ENCODE data around the gene SLC25A24.
"Not testable (repeated sequence)": the region's sequence is repeated elsewhere in the genome, so short reads cannot be mapped to it uniquely, and the experiment has no call there.

Gene SLC25A24

DNA sequence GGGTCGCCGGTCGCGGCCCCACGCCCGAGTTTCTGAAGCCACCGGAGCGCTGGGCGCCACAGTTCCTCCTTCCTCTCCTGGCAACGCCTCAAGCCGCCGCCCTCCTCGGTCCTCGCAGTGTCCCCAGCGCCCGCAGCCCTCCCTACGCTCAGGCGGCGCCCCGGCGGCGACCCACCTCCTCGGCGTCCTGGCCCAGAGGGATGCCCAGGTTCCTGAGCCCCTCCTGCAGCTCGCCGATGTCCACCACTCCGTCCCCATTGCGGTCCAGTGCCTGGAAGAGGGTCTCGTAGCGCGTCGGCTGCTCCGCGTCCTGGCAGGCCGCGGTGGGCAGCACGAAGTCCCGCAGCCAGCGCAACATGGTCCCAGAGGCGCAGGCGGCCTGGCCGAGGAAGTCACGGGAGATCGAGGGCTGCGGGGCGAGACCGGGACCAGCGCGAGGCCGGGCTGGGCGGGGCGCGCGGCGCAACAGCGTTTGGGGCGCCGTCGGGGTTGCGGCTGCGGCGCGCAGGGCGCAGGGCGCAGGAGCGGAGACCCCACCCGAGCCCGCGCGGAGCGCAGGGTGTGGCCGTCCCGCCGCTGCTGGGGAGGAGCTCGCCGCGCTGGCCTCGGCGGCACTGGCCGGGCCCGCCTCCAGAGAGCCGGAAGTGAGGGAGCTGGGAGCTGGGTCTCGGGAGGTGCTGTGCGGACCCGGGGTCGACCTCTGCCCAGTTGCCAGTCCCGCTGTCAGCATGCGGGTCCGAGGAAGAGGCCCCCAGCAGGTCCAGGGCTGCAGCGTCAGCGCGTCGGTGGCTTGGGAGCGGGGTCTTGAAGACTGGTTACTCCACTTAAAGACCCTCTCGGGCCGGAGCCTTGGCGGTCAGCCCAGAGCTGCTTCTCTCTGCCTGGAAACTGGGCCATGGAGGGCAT lies at the start of gene SLC25A24:
TSS of gene SLC25A24 (minus strand) at position 563 of the 906 bp plus-strand sequence. CDS start at position 358, 205 bp downstream.
- no peak for DNase-seq

GRCh38 chr1:108243976-108244375 lies 43.8 kb upstream of the SLC25A24 start, which contains the start of gene NBPF4:
Gene NBPF4, minus strand, starts transcription at chr1:108244076. Its CDS starts 315 bp downstream, at chr1:108243761.
- DNase-seq = not testable (repeated sequence)

- DNase-seq = not testable (repeated sequence)
Observed at GRCh38 chr1:108239426-108239825, 39.3 kb upstream of the SLC25A24 start.

DNA sequence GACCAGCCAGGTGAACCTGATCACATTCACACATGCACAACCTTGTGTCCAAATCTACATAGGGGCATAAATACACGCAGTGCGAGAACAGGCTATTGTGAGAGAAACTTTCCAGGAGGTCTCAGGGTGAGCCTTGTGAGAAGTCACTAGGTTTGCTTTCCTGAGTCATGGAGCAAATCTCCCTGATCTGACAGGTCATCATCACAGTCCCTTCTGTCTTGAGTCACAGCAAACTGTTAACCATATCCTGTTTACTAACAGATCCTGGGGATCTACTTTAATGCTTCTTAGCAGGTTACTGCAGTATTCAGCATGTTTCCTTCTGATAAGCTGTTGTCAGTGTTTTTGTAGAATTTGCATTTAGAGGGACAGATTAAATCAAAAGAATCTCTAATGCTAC lies 35.2 kb upstream of the SLC25A24 start:
- DNase-seq = not testable (repeated sequence)

- DNase-seq = not testable (repeated sequence)
Observed at GRCh38 chr1:108232183-108232582, 32.0 kb upstream of the SLC25A24 start.

- DNase-seq = not testable (repeated sequence)
Observed at GRCh38 chr1:108229976-108230375, 29.8 kb upstream of the SLC25A24 start.

DNA sequence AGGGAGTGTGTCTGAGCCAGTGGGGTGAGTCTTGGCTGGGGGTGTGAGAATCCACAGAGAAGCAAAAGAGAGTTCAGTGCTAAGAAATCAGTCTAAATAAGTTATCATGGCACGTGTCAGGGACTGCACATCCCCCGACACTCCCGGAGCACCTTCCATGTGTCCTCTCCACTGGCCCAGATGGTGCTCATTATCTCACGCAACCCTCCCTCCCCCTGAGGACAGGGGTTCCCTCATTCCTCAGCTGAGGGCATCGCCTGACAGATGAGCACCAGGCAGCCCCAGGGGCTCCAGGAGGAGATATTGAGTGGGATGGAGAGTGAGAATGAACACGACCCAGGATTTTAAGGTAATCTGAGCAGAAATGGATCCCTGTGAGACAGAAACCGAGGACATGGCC lies 27.6 kb upstream of the SLC25A24 start:
- not testable (repeated sequence) for DNase-seq

DNA sequence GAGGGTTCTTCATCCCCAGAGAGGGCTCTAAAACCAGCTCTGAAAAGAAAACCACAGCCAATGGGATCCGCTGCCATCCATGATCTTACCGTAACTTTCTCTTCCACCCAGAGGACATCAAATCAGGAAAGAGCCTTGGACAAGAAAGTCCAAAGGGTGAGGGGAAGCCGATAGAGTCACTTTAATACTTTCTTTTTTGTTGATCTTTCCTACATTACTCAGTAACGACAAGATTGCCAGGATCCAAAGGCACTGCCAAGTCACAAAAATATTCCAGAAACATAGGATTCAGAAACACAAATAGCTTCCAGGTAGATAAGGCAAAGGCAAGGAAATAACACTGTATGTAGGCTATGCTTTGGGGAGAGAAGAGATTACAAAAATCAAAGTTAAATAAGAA lies 26.7 kb upstream of the SLC25A24 start:
- DNase-seq = not testable (repeated sequence)

DNA sequence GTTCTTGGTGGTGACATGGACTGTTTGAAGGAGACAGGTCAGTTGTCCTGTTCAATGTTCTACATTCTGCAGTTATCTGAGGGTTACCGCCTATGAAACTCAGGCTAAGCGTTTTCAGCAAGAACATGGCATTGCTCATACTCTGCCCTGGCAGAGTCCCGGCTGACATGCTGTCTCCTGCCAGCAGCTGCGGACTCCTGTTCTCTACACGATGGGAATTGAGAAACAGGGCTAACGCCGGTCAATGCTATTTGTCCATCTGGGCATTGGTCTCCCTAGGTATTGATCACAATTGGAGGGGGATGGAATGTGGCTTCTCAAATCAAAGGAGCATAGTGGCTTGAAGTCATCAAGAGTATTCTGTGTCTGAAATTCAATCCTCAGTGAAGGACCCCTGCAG lies 23.1 kb upstream of the SLC25A24 start:
- not testable (repeated sequence) for DNase-seq

DNA sequence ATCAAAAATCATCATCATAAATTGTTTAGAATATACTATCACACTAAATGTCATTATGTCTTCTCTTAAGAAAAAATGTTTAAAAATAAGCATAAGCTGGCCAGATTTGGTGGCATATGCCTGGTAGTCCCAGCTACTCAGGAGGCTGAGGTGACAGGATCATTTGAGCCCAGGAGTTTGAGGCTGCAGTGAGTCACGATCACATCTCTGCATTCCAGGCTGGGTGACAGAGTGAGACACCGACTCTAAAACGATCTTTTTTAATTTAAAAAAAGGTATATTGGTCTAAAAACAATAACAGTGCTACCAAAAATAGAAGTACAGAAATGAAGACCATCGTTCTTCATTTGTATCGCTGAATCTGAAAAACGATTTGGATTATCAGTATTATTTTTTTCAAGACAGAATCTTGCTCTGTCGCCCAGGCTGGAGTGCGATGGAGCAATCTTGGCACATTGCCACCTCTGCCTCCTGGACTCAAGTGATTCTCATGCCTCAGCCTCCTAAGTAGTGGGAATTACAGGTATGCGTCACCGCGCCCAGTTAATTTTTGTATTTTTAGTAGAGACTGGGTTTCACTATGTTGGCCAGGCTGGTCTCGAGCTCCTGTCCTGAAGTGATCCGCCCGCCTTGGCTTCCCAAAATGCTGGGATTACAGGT lies 17.5 kb upstream of the SLC25A24 start:
- not testable (repeated sequence) for DNase-seq

DNA sequence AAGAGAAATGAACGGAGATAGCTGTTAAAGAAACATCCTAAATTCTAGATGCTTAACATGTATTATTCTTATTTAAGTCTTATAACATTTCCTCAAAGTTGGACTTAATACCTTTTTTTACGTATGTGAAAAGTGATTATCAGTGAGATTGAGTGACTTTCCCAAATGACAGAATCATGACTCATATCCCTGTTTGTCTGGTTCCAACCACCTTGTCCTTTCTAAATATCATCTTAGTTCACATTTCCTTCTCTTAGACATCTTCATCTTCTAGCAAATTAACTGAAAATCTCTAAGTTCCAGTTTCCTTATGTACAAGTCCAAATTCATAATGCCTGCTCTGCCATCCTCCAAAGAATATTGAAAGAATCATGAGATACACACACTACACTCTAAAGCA lies 16.9 kb upstream of the SLC25A24 start:
- DNase-seq = not testable (repeated sequence)

- DNase-seq = not testable (repeated sequence)
Observed at GRCh38 chr1:108216028-108216890, 16.1 kb upstream of the SLC25A24 start.

GRCh38 chr1:108214641-108215465 lies 14.7 kb upstream of the SLC25A24 start:
- not testable (repeated sequence) for DNase-seq

DNA sequence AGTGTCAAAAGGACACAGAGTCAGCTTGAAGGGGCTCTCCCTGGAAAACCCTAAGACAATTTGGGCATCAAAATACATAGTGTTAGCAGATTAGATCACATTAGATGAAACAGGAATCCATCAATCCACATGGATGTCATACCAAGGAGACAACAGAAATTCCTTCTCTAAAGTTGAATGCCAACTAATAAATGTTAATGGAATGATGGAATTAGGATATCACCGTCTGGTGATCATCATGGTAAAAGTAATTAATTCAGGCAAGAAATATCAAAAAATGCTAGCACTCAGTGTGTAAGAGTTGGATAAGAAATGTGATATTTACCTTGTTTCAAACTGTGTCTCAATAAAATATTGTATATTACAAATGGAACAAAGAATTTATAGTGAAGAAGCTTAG lies 10.9 kb upstream of the SLC25A24 start:
- DNase-seq = no peak

DNA sequence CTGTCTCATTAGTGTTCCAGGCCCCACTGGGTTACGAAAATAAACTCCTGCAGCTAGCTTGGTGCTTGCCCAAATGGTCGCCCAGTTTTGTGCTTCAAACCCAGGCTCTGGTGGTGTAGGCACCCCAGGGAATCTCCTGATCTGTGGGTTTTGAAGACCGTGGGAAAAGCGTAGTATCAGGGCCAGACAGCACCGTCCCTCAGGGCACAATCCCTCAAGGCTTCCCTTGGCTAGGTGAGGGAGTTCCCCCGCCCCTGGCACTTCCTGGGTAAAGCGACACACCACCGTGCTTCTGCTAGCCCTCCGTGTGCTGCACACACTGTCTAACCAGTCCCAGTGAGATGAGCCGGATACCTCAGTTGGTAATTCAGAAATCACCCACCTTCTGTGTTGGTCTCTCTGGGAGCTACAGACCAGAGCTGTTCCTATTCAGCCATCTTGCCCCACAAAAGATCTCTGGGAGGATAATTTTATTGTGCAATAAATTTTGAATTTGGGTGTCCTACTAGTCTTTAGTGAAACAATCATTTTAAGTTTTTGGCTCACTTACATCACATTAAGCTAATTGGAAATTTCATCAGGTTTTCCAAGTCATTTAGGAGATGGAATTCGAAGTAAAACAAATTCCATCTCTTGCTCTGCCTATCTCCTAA lies 9.4 kb upstream of the SLC25A24 start:
- DNase-seq = no peak

- DNase-seq = no peak
Observed at GRCh38 chr1:108208724-108209446, 8.7 kb upstream of the SLC25A24 start.

GRCh38 chr1:108203582-108203981 lies 3.4 kb upstream of the SLC25A24 start:
- not testable (repeated sequence) for DNase-seq

DNA sequence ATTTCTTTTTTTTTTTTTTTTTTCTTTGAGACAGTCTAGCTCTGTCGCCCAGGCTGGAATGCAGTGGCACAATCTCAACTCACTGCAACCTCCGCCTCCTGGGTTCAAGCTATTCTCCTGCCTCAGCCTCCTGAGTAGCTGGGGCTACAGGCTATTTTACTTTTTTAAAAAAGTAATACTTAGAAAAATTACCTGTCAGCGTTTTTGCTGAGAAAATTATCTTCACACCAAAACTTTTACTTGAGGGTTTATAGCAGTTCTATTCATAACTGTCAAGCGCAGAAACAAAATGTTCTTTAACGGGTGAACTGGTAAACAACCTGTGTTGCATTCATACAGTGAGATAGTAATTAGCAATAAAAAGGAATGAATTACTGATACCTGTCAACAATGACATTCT lies 1.5 kb upstream of the SLC25A24 start:
- DNase-seq = no peak

DNA sequence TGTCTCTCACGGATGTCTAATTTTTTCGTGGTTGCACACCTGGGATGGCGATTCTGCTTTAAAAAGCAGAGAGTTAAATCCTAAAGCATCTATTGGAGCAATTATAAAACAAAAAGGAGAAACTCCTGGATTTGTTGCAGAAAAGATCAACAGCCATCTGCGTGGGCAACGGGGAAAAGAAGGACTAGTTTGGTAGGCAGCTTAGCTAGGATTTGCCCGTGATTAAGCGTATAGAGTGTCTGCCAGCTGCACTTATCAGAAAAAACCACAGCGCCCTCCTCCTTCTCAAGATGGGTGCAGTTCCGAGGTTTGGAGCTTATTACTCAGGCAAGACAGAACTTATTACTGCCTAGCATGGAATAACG lies 526 bp upstream of the SLC25A24 start:
- DNase-seq = no peak

GRCh38 chr1:108199201-108199691 lies 897 bp downstream of the SLC25A24 start:
- no peak for DNase-seq

GRCh38 chr1:108194051-108194450 lies 6.1 kb downstream of the SLC25A24 start:
- no peak for DNase-seq

Data from activated T-cell treated with anti-CD3 and anti-CD28 coated beads for 4 hours (primary cell).